ENCODE data around the gene WDPCP. TPM values are rescaled to one million over a fixed set of nuclear protein-coding genes. Genes with fewer than 3 reads are reported as not detected.

WDPCP gene
- total and polyA plus RNA-seq, 2 of the 4 experiments (the other 2 are of a cell fraction): 2.2 to 10.2 TPM

- no peak overlapping the region for H3K9ac ChIP-seq (ENCODE audit: low read depth, low read length)
Measured at GRCh38 chr2:63514237-63514716, 74.0 kb downstream of the WDPCP start.

More at GRCh38 chr2:63514237-63514716, 74.0 kb downstream of the WDPCP start:
- intact Hi-C loops (cut with micrococcal nuclease): no loop called here
- H4K20me1 ChIP-seq (ENCODE audit: insufficient read depth, low read length): no peaks in the 10 kb centered on the region
- H3K14ac ChIP-seq (replicated peaks; ENCODE audit: low read depth, low read length): no peak overlapping the region
- H2BK5ac ChIP-seq (ENCODE audit: low read depth, low read length, poor library complexity, severe bottlenecking): no peak overlapping the region
- CTCF ChIA-PET: no interaction called here
- dilution Hi-C loops (cut with HindIII; ENCODE audit: low sequenced_read_pairs, unreplicated experiment): no loop called here
- H2AK5ac ChIP-seq (ENCODE audit: low read depth, low read length): no peak overlapping the region
- WGBS, 2 experiments (ENCODE audit: extremely low coverage in 2 of 2, insufficient read length in 1 of 2): no CpG with 5 or more reads among the region's 2 CpGs
- ATAC-seq (ENCODE audit: low read depth) (no peak), DNase-seq (no peak)
- TF ChIP-seq POLR2A (IDR thresholded peaks at IDR 0.05; ENCODE audit: low read depth, low read length) (no peak), MAZ (IDR thresholded peaks at IDR 0.05; ENCODE audit: borderline replicate concordance, low read depth, low read length) (no peak), MXI1 (IDR thresholded peaks at IDR 0.05; ENCODE audit: borderline replicate concordance, low read depth, low read length) (no peak), BHLHE40 (IDR thresholded peaks at IDR 0.05; ENCODE audit: low read depth, low read length) (no peak), CEBPB (IDR thresholded peaks at IDR 0.05; ENCODE audit: low read depth, low read length) (no peak), MAFK (IDR thresholded peaks at IDR 0.05; ENCODE audit: low read depth, low read length) (no peak)
- TF ChIP-seq, protein P1, sequence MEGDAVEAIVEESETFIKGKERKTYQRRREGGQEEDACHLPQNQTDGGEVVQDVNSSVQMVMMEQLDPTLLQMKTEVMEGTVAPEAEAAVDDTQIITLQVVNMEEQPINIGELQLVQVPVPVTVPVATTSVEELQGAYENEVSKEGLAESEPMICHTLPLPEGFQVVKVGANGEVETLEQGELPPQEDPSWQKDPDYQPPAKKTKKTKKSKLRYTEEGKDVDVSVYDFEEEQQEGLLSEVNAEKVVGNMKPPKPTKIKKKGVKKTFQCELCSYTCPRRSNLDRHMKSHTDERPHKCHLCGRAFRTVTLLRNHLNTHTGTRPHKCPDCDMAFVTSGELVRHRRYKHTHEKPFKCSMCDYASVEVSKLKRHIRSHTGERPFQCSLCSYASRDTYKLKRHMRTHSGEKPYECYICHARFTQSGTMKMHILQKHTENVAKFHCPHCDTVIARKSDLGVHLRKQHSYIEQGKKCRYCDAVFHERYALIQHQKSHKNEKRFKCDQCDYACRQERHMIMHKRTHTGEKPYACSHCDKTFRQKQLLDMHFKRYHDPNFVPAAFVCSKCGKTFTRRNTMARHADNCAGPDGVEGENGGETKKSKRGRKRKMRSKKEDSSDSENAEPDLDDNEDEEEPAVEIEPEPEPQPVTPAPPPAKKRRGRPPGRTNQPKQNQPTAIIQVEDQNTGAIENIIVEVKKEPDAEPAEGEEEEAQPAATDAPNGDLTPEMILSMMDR (conservative IDR thresholded peaks at IDR 0.05; ENCODE audit: low read depth, low read length): no peak
- TF ChIP-seq, protein P2, sequence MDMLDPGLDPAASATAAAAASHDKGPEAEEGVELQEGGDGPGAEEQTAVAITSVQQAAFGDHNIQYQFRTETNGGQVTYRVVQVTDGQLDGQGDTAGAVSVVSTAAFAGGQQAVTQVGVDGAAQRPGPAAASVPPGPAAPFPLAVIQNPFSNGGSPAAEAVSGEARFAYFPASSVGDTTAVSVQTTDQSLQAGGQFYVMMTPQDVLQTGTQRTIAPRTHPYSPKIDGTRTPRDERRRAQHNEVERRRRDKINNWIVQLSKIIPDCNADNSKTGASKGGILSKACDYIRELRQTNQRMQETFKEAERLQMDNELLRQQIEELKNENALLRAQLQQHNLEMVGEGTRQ (IDR thresholded peaks at IDR 0.05; ENCODE audit: low read depth, low read length): no peak
- H3K18ac ChIP-seq (ENCODE audit: low read depth, low read length): no peak overlapping the region
- no peak overlapping the region for H4K8ac ChIP-seq (ENCODE audit: low read depth in 2 of 2, low read length in 2 of 2)
- no peaks in the 10 kb centered on the region for H3K4me1 ChIP-seq (ENCODE audit: control insufficient read depth, insufficient read depth, low read length)
- H4K5ac ChIP-seq (ENCODE audit: low read depth, low read length): no peak overlapping the region
- 0 out of 4 replicates have a peak, but pooled peaks cover 0 to 3% of the 10 kb centered on the region in 2 experiments for H3K79me1 ChIP-seq (ENCODE audit: low read depth in 1 of 2, low read length in 2 of 2)
- H3K4me2 ChIP-seq (ENCODE audit: low read depth, low read length): no peak overlapping the region
- H3K9me3 ChIP-seq (ENCODE audit: control insufficient read depth, insufficient read depth, low read length): peaks cover 2% of the 10 kb centered on the region; the same call in 1 of the 2 replicates
- no peak overlapping the region for H3K56ac ChIP-seq (ENCODE audit: extremely low read depth, insufficient read depth, low read length)
- H2BK20ac ChIP-seq (ENCODE audit: low read depth, low read length): no peak overlapping the region
- BruUV-seq (replicated peaks): no TSS peak
- H3K27ac ChIP-seq (ENCODE audit: insufficient read depth, low read length): no peak overlapping the region
- no peak overlapping the region for H2AFZ ChIP-seq (replicated peaks; ENCODE audit: low read length, poor library complexity)
- H3K27me3 ChIP-seq (ENCODE audit: control insufficient read depth, insufficient read depth, low read length): no peaks in the 10 kb centered on the region
- POLR2A ChIA-PET (ENCODE audit: unreplicated experiment): no interaction called here
- H4K91ac ChIP-seq (ENCODE audit: insufficient read depth, low read depth, low read length): no peak overlapping the region
- no peaks in the 10 kb centered on the region for H3K9me1 ChIP-seq (ENCODE audit: insufficient read depth, low read length)
- H3K4ac ChIP-seq (ENCODE audit: low read depth, low read length): no peak overlapping the region
- H3K23ac ChIP-seq (ENCODE audit: low read depth, low read length): no peak overlapping the region
- no peak overlapping the region for H3K4me3 ChIP-seq (ENCODE audit: insufficient read depth, low read depth, low read length)
- no peaks in the 10 kb centered on the region for H3K36me3 ChIP-seq (ENCODE audit: control insufficient read depth, insufficient read depth, low read length)
- H2BK15ac ChIP-seq (ENCODE audit: low read depth, low read length): no peak overlapping the region
- H2BK120ac ChIP-seq (ENCODE audit: low read depth, low read length): no peak overlapping the region
- no peak overlapping the region for H2AK9ac ChIP-seq (replicated peaks; ENCODE audit: low read depth, low read length, poor library complexity)
- in situ Hi-C loops (cut with MboI; ENCODE audit: low sequenced_read_pairs): no loop called here

Measured in IMR-90 (cell line).